Neural cell (in vitro differentiated cells): ENCODE results near the gene FAM170A. TPM values are rescaled to one million over a fixed set of nuclear protein-coding genes. Genes with fewer than 3 reads are reported as not detected.

Source experiments
- H2AFZ ChIP-seq: fragments of 200-600, 300-800 bp; sonication (generic), shearing (Covaris generic); 2 replicates; pipeline ENCODE4 v1.6.0; 2014; ENCODE audit warnings: low read depth, mild to moderate bottlenecking, antibody characterized with exemption, low read length, moderate library complexity
- H3F3A ChIP-seq: fragments of 200-600 bp; shearing (Covaris generic); 2 replicates; pipeline ENCODE4 v1.6.1; 2016; ENCODE audit warnings: mild to moderate bottlenecking, moderate library complexity, mixed read lengths, antibody characterized with exemption, low read length; ENCODE audit not compliant: insufficient read depth, poor library complexity, severe bottlenecking
- H3K27ac ChIP-seq: fragments of 200-600, 300-800 bp; sonication (generic), shearing (Covaris generic); 2 replicates; pipeline ENCODE4 v1.5.1; 2014; ENCODE audit warnings: mild to moderate bottlenecking, low read length, moderate library complexity
- H3K27me3 ChIP-seq: fragments of 300-800, 200-600 bp; sonication (generic), shearing (Covaris generic); 2 replicates; pipeline ENCODE4 v1.6.0; 2014; ENCODE audit warnings: mild to moderate bottlenecking, low read depth, low read length, moderate library complexity; ENCODE audit not compliant: insufficient read depth
- H3K36me3 ChIP-seq: fragments of 300-800, 200-600 bp; sonication (generic), shearing (Covaris generic); 2 replicates; pipeline ENCODE4 v1.5.1; 2014; ENCODE audit warnings: mild to moderate bottlenecking, antibody characterized with exemption, low read length, moderate library complexity; ENCODE audit not compliant: insufficient read depth
- H3K4me2 ChIP-seq: fragments of 300-800, 200-600 bp; sonication (generic), shearing (Covaris generic); 2 replicates; pipeline ENCODE4 v1.6.0; 2014; ENCODE audit warnings: mild to moderate bottlenecking, low read length
- H3K4me3 ChIP-seq: fragments of 300-800, 200-600 bp; sonication (generic), shearing (Covaris generic); 2 replicates; pipeline ENCODE4 v1.5.1; 2014; ENCODE audit warnings: mild to moderate bottlenecking, low read length, moderate library complexity
- H3K79me2 ChIP-seq: fragments of 200-600 bp; shearing (Covaris generic); replicated peaks from 2 replicates; pipeline ENCODE4 v1.6.0; 2014; ENCODE audit warnings: mild to moderate bottlenecking, low read length, moderate library complexity; ENCODE audit not compliant: insufficient read depth
- H3K9ac ChIP-seq: fragments of 300-800, 200-600 bp; sonication (generic), shearing (Covaris generic); 2 replicates; pipeline ENCODE4 v1.6.1; 2016; ENCODE audit warnings: mild to moderate bottlenecking, low read length, mixed read lengths
- H3K9me2 ChIP-seq: fragments of 200-600 bp; shearing (Covaris generic); 2 replicates; pipeline ENCODE4 v1.6.1; 2016; ENCODE audit warnings: mild to moderate bottlenecking, low read length, mixed read lengths; ENCODE audit not compliant: insufficient read depth
- H3K9me3 ChIP-seq: fragments of 200-600, 300-800 bp; sonication (generic), shearing (Covaris generic); 2 replicates; pipeline ENCODE4 v1.6.1; 2016; ENCODE audit warnings: mild to moderate bottlenecking, mixed run types, low read length, moderate library complexity, mixed read lengths
- H4K20me1 ChIP-seq: fragments of 200-600 bp; shearing (Covaris generic); 2 replicates; pipeline ENCODE4 v1.6.1; 2016; ENCODE audit warnings: mild to moderate bottlenecking, mixed run types; ENCODE audit not compliant: insufficient read depth
- CTCF ChIP-seq: fragments of 450-650 bp; IDR thresholded peaks from 2 replicates; pipeline ENCODE4 v1.5.1; 2014; ENCODE audit warnings: antibody characterized with exemption, mild to moderate bottlenecking, moderate library complexity; ENCODE audit not compliant: poor library complexity, severe bottlenecking
- EP300 ChIP-seq: fragments of 450-650 bp; conservative IDR thresholded peaks from 2 replicates; pipeline ENCODE4 v1.6.1; 2014; ENCODE audit warnings: antibody characterized with exemption, mild to moderate bottlenecking, moderate library complexity; ENCODE audit not compliant: poor library complexity, severe bottlenecking
- EZH2 ChIP-seq: fragments of 200-600, 300-800 bp; shearing (Covaris generic), sonication (generic); IDR thresholded peaks from 2 replicates; pipeline ENCODE4 v1.6.1; 2014; ENCODE audit warnings: antibody characterized with exemption, low read length, borderline replicate concordance, mild to moderate bottlenecking; ENCODE audit not compliant: insufficient read depth, poor library complexity, severe bottlenecking
- MXI1 ChIP-seq: fragments of 450-650 bp; conservative IDR thresholded peaks from 2 replicates; pipeline ENCODE4 v1.6.1; 2014; ENCODE audit warnings: antibody characterized with exemption, mild to moderate bottlenecking; ENCODE audit not compliant: poor library complexity, severe bottlenecking
- POLR2AphosphoS5 ChIP-seq: IDR thresholded peaks from 2 replicates; pipeline ENCODE4 v1.6.1; 2012
- RAD21 ChIP-seq: fragments of 450-650 bp; conservative IDR thresholded peaks from 2 replicates; pipeline ENCODE4 v1.6.1; 2014; ENCODE audit warnings: antibody characterized with exemption, mild to moderate bottlenecking, moderate library complexity
- REST ChIP-seq: IDR thresholded peaks from 2 replicates; pipeline ENCODE4 v1.6.1; 2012; ENCODE audit warnings: borderline replicate concordance
- SMC3 ChIP-seq: fragments of 450-650 bp; conservative IDR thresholded peaks from 2 replicates; pipeline ENCODE4 v1.6.1; 2014; ENCODE audit warnings: antibody characterized with exemption, mild to moderate bottlenecking, moderate library complexity; ENCODE audit not compliant: poor library complexity
- TAF1 ChIP-seq: IDR thresholded peaks from 2 replicates; pipeline ENCODE4 v1.6.1; 2012; ENCODE audit warnings: low read depth
- polyA minus RNA-seq: library from RNA; depleted of rRNA, polyadenylated mRNA; stranded (reverse); fragments of >200 nt; gene quantifications from 2 replicates; pipeline ENCODE4 v1.2.3, GENCODE V29; 2014
- polyA plus RNA-seq: library from polyadenylated mRNA; depleted of rRNA; stranded (reverse); fragments of >200 nt; gene quantifications from 2 replicates; pipeline ENCODE4 v1.2.3, GENCODE V29; 2014

FAM170A gene
- polyA plus RNA-seq: not detected in 2 replicates
- not detected in 2 replicates for polyA minus RNA-seq

GRCh38 chr5:119629339-119629738 is at the start of gene FAM170A:
FAM170A (plus strand) TSS chr5:119629558; CDS start chr5:119629769, 211 bp downstream.
- H3K27ac ChIP-seq: no peak within 1 kb of the TSS
- no peaks in the 10 kb centered on the region for H3K9me3 ChIP-seq
- no peaks in the 10 kb centered on the region for H3K9me2 ChIP-seq
- no peak within 1 kb of the TSS for H3K9ac ChIP-seq
- no peaks in the 10 kb centered on the region for H3K27me3 ChIP-seq
- no peaks in the 10 kb centered on the region for H3K79me2 ChIP-seq
- no peak within 1 kb of the TSS for H3K4me3 ChIP-seq
- no peak within 1 kb of the TSS for H2AFZ ChIP-seq
- no peaks in the 10 kb centered on the region for H4K20me1 ChIP-seq
- TF ChIP-seq CTCF (no peak), RAD21 (no peak), EP300 (no peak), TAF1 (no peak), MXI1 (no peak), SMC3 (no peak), EZH2 (no peak), POLR2AphosphoS5 (no peak), REST (no peak)
- H3F3A ChIP-seq: no peaks in the 10 kb centered on the region
- no peaks in the 10 kb centered on the region for H3K36me3 ChIP-seq
- no peak within 1 kb of the TSS for H3K4me2 ChIP-seq

- H2AFZ ChIP-seq: no peak overlapping the region
Observed at GRCh38 chr5:119582987-119583386, 46.4 kb upstream of the FAM170A start.

More at GRCh38 chr5:119582987-119583386, 46.4 kb upstream of the FAM170A start:
- H3K4me3 ChIP-seq: no peak overlapping the region
- no peaks in the 10 kb centered on the region for H3K36me3 ChIP-seq
- H3K79me2 ChIP-seq: no peaks in the 10 kb centered on the region
- no peaks in the 10 kb centered on the region for H4K20me1 ChIP-seq
- no peaks in the 10 kb centered on the region for H3F3A ChIP-seq
- H3K27me3 ChIP-seq: no peaks in the 10 kb centered on the region
- H3K9me3 ChIP-seq: no peaks in the 10 kb centered on the region
- H3K4me2 ChIP-seq: no peak overlapping the region
- no peaks in the 10 kb centered on the region for H3K9me2 ChIP-seq
- no peak overlapping the region for H3K27ac ChIP-seq
- H3K9ac ChIP-seq: no peak overlapping the region
- TF ChIP-seq SMC3 (no peak), EP300 (no peak), MXI1 (no peak), TAF1 (no peak)
